HEK293 (cell line): ENCODE results near the gene ANKRD11.
"Not testable (repeated sequence)": the region's sequence is repeated elsewhere in the genome, so short reads cannot be mapped to it uniquely, and the experiment has no call there.

ENCODE experiments used
- CTCF ChIA-PET: fragments of 350-600 bp; formaldehyde crosslinking; extraction: SDS; loops from one replicate; lab custom pipeline; 2021; ENCODE audit warnings: antibody characterized with exemption; lab: Yijun Ruan, JAX
- POLR2A ChIA-PET: fragments of 300-600 bp; formaldehyde crosslinking; extraction: SDS; loops from one replicate; lab custom pipeline; 2020; ENCODE audit warnings: antibody characterized with exemption, inconsistent platforms; lab: Yijun Ruan, JAX
- H3K27ac ChIP-seq: fragments of 200-500 bp; sonication (Bioruptor generic); 2 replicates; pipeline ENCODE4 v1.5.1; 2014; ENCODE audit warnings: low read depth, low read length, control low read depth, inconsistent platforms; ENCODE audit errors: extremely low read depth
- H3K36me3 ChIP-seq, 2 experiments: fragments of 200-500 bp in 1 of 2; sonication (Bioruptor generic) in 1 of 2; 1 replicate in 1 of 2; 2 replicates in 1 of 2; pipeline ENCODE4 v1.5.1; 2014 to 2017; ENCODE audit warnings: inconsistent platforms in 2 of 2, low read length in 2 of 2; ENCODE audit not compliant: control insufficient read depth in 2 of 2, insufficient read depth in 1 of 2
- H3K4me1 ChIP-seq: fragments of 200-500 bp; sonication (Bioruptor generic); 2 replicates; pipeline ENCODE4 v1.5.1; 2014; ENCODE audit warnings: mild to moderate bottlenecking, low read length, inconsistent platforms; ENCODE audit not compliant: control insufficient read depth, insufficient read depth
- H3K4me3 ChIP-seq: 2 replicates; pipeline ENCODE4 v1.5.1; 2011; ENCODE audit warnings: low read depth, mild to moderate bottlenecking, control low read depth, low read length, moderate library complexity
- H3K9me3 ChIP-seq: fragments of 200-500 bp; sonication (Bioruptor generic); 2 replicates; pipeline ENCODE4 v1.5.1; 2014; ENCODE audit warnings: low read depth, low read length, inconsistent platforms; ENCODE audit not compliant: control insufficient read depth, insufficient read depth
- EGR2 ChIP-seq: fragments of 450-650 bp; formaldehyde crosslinking; IDR thresholded peaks from 2 replicates; pipeline ENCODE4 v1.5.1; 2016; ENCODE audit warnings: low read depth, missing biosample characterization, missing genetic modification characterization
- KLF1 ChIP-seq: fragments of 450-650 bp; formaldehyde crosslinking; IDR thresholded peaks from 2 replicates; pipeline ENCODE4 v1.5.1; 2016; ENCODE audit warnings: missing biosample characterization, missing genetic modification characterization
- MYNN ChIP-seq: fragments of 450-650 bp; formaldehyde crosslinking; IDR thresholded peaks from 2 replicates; pipeline ENCODE4 v1.5.1; 2016; ENCODE audit warnings: missing biosample characterization, missing genetic modification characterization, borderline replicate concordance
- OSR2 ChIP-seq: fragments of 450-650 bp; formaldehyde crosslinking; IDR thresholded peaks from 2 replicates; pipeline ENCODE4 v1.5.1; 2016; ENCODE audit warnings: missing biosample characterization, missing genetic modification characterization
- PRDM1 ChIP-seq: fragments of 450-650 bp; formaldehyde crosslinking; IDR thresholded peaks from 2 replicates; pipeline ENCODE4; 2016; ENCODE audit warnings: missing biosample characterization, missing genetic modification characterization
- TSHZ1 ChIP-seq: fragments of 450-650 bp; formaldehyde crosslinking; IDR thresholded peaks from 2 replicates; pipeline ENCODE4 v1.5.1; 2016; ENCODE audit warnings: missing biosample characterization, missing genetic modification characterization, borderline replicate concordance
- ZBTB17 ChIP-seq: fragments of 450-650 bp; formaldehyde crosslinking; IDR thresholded peaks from 2 replicates; pipeline ENCODE4 v1.5.1; 2016; ENCODE audit warnings: missing biosample characterization, missing genetic modification characterization
- ZFHX2 ChIP-seq: fragments of 450-650 bp; formaldehyde crosslinking; conservative IDR thresholded peaks from 2 replicates; pipeline ENCODE4 v1.5.1; 2016; ENCODE audit warnings: missing biosample characterization, missing genetic modification characterization
- ZNF121 ChIP-seq: fragments of 450-650 bp; formaldehyde crosslinking; IDR thresholded peaks from 2 replicates; pipeline ENCODE4 v1.5.1; 2016; ENCODE audit warnings: missing biosample characterization, missing genetic modification characterization
- ZNF2 ChIP-seq: fragments of 450-650 bp; formaldehyde crosslinking; IDR thresholded peaks from 2 replicates; pipeline ENCODE4 v1.5.1; 2016; ENCODE audit warnings: missing biosample characterization, missing genetic modification characterization
- ZNF239 ChIP-seq: fragments of 450-650 bp; formaldehyde crosslinking; IDR thresholded peaks from 2 replicates; pipeline ENCODE4 v1.5.1; 2016; ENCODE audit warnings: missing biosample characterization, missing genetic modification characterization
- ZNF324 ChIP-seq: fragments of 450-650 bp; formaldehyde crosslinking; IDR thresholded peaks from 2 replicates; pipeline ENCODE4 v1.5.1; 2016; ENCODE audit warnings: missing biosample characterization, missing genetic modification characterization
- ZNF341 ChIP-seq: fragments of 450-650 bp; formaldehyde crosslinking; IDR thresholded peaks from 2 replicates; pipeline ENCODE4; 2016; ENCODE audit warnings: low read depth, missing biosample characterization, missing genetic modification characterization
- ZNF350 ChIP-seq: fragments of 450-650 bp; formaldehyde crosslinking; IDR thresholded peaks from 2 replicates; pipeline ENCODE4 v1.5.0; 2017; ENCODE audit warnings: missing biosample characterization, mild to moderate bottlenecking, missing genetic modification characterization
- ZNF561 ChIP-seq: fragments of 450-650 bp; IDR thresholded peaks from 2 replicates; pipeline ENCODE4 v1.5.1; 2018; ENCODE audit warnings: missing biosample characterization, missing genetic modification characterization, borderline replicate concordance
- ZNF600 ChIP-seq: fragments of 450-650 bp; formaldehyde crosslinking; IDR thresholded peaks from 2 replicates; pipeline ENCODE4 v1.5.1; 2016; ENCODE audit warnings: missing biosample characterization, missing genetic modification characterization
- ZNF610 ChIP-seq: fragments of 450-650 bp; formaldehyde crosslinking; IDR thresholded peaks from 2 replicates; pipeline ENCODE4 v1.5.1; 2016; ENCODE audit warnings: missing biosample characterization, missing genetic modification characterization, borderline replicate concordance
- ZSCAN18 ChIP-seq: fragments of 450-650 bp; formaldehyde crosslinking; IDR thresholded peaks from 2 replicates; pipeline ENCODE4 v1.5.1; 2016; ENCODE audit warnings: missing biosample characterization, missing genetic modification characterization
- ZSCAN30 ChIP-seq: fragments of 450-650 bp; IDR thresholded peaks from 2 replicates; pipeline ENCODE4 v1.5.1; 2018; ENCODE audit warnings: missing biosample characterization, mild to moderate bottlenecking, missing genetic modification characterization, moderate library complexity

ANKRD11 gene

GRCh38 chr16:89383095-89384003 lies 107.0 kb downstream of the ANKRD11 start:
- no peaks in the 10 kb centered on the region for H3K9me3 ChIP-seq
- POLR2A ChIA-PET, result interaction anchor here (1.0 kb wide), 1 partner anchor 125 kb away, joined by 3 read pairs; the partner anchor contains the start of gene SPG7

DNA sequence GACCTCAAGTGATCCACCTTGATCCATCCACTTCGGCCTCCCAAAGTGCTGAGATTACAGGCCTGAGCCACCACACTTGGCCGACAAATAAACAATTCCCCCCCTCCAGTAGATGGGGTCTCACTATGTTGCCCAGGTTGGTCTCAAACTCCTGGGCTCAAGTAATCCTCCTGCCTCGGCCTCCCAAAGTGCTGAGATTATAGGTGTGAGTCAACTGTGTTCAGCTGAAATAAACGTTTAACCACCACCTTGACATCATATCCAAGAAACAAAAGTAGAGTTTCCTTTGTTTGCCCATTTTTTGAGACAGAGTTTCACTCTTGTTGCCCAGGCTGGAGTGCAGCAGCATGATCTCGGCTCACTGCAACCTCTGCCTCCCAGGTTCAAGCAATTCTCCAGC lies 107.8 kb downstream of the ANKRD11 start:
- H3K27ac ChIP-seq, H3K4me1 ChIP-seq, H3K36me3 ChIP-seq, POLR2A ChIA-PET, H3K9me3 ChIP-seq, H3K4me3 ChIP-seq: not testable (repeated sequence)
- CTCF ChIA-PET, result interaction anchor here (0.5 to 1.4 kb wide), 2 partner anchors 26 to 259 kb away, joined by 3 to 6 read pairs; no protein-coding TSS in a partner anchor
- TF ChIP-seq ZNF121 (tag by site-specific recombination) (peak; percentile 97), PRDM1 (tag by site-specific recombination) (0 out of 2 replicates have a peak, but pooled peaks have one; percentile 30)

More at GRCh38 chr16:89383095-89384003, 107.0 kb downstream of the ANKRD11 start:
- TF ChIP-seq ZNF561 (tag by site-specific recombination) (no peak), ZNF2 (tag by site-specific recombination) (no peak), ZNF324 (tag by site-specific recombination) (no peak), TSHZ1 (tag by site-specific recombination) (no peak), ZNF350 (tag by site-specific recombination) (no peak), ZSCAN18 (tag by site-specific recombination) (no peak), KLF1 (0 out of 2 replicates have a peak, but pooled peaks have one; percentile 42), ZNF341 (tag by site-specific recombination) (peak; percentile 69), EGR2 (tag by site-specific recombination) (peak; percentile 81), ZSCAN30 (tag by site-specific recombination) (no peak), ZFHX2 (peak; percentile 51), ZNF239 (tag by site-specific recombination) (no peak), OSR2 (no peak), ZBTB17 (tag by site-specific recombination) (peak; percentile 34; the same call in 1 of the 2 replicates), ZNF610 (tag by site-specific recombination) (no peak), ZNF600 (tag by site-specific recombination) (peak; percentile 68), MYNN (no peak)
- Histone ChIP-seq H3K4me1 (peaks cover 9% of the 10 kb centered on the region), H3K4me3 (no peak overlapping the region), H3K36me3 (no peaks in the 10 kb centered on the region), H3K27ac (peak overlapping the region; percentile 34; the same call in 1 of the 2 replicates)
- CTCF ChIA-PET, result interaction anchor here (0.5 to 1.4 kb wide), 2 partner anchors 27 to 258 kb away, joined by 3 to 6 read pairs; no protein-coding TSS in a partner anchor
